Measurements from ENCODE around the gene TMEM132C. TPM values are rescaled to one million over a fixed set of nuclear protein-coding genes. Genes with fewer than 3 reads are reported as not detected.

The TMEM132C gene
- total RNA-seq, 4 donors from 2014 or later = 2.0 to 3.7 (median 3.0) TPM

- no peak for TF ChIP-seq POLR2A (IDR thresholded peaks at IDR 0.05)
- TF ChIP-seq CTCF (IDR thresholded peaks at IDR 0.05) = no peak
- peak overlapping the region; percentile 32 for H3K4me3 ChIP-seq (ENCODE audit: low read depth, poor library complexity, severe bottlenecking)
- no peak for DNase-seq (ENCODE audit: low spot score in 2 of 2)
- intact Hi-C loops (cut with DNase I; ENCODE audit: low total_unique reads) = no loop called here
- WGBS, 2 donors = 2 to 5% methylated on average over 36 to 39 of the region's 51 CpGs
Observed at GRCh38 chr12:128267651-128268378, 845 bp downstream of the TMEM132C start.

- 1% methylated on average over 24 to 25 of the region's 32 CpGs for WGBS, 2 donors
- intact Hi-C loops (cut with DNase I; ENCODE audit: low total_unique reads) = no loop called here
- no peak for DNase-seq (ENCODE audit: low spot score in 2 of 2)
- TF ChIP-seq CTCF (IDR thresholded peaks at IDR 0.05) = no peak
- TF ChIP-seq POLR2A (IDR thresholded peaks at IDR 0.05) = no peak
- H3K4me3 ChIP-seq (ENCODE audit: low read depth, poor library complexity, severe bottlenecking) = peak overlapping the region; percentile 32
Observed at GRCh38 chr12:128268379-128268995, 1.5 kb downstream of the TMEM132C start.

GRCh38 chr12:128269181-128269591, 2.2 kb downstream of the TMEM132C start:
- intact Hi-C loops (cut with DNase I; ENCODE audit: low total_unique reads) = no loop called here
- DNase-seq (ENCODE audit: low spot score in 2 of 2) = no peak
- WGBS, 2 donors = 3 to 4% methylated on average over 10 of the region's 10 CpGs
- TF ChIP-seq POLR2A (IDR thresholded peaks at IDR 0.05) (no peak), CTCF (IDR thresholded peaks at IDR 0.05) (no peak)
- no peak overlapping the region for H3K4me3 ChIP-seq (ENCODE audit: low read depth, poor library complexity, severe bottlenecking)

- 66 to 82% methylated on average over 4 of the region's 4 CpGs for WGBS, 2 donors
- TF ChIP-seq POLR2A (IDR thresholded peaks at IDR 0.05) (no peak), CTCF (IDR thresholded peaks at IDR 0.05) (no peak)
- no peak for DNase-seq (ENCODE audit: low spot score in 2 of 2)
- no peak overlapping the region for H3K4me3 ChIP-seq (ENCODE audit: low read depth, poor library complexity, severe bottlenecking)
- intact Hi-C loops (cut with DNase I; ENCODE audit: low total_unique reads) = no loop called here
Observed at GRCh38 chr12:128276471-128276870, 9.5 kb downstream of the TMEM132C start.

GRCh38 chr12:128286970-128287369, 20.0 kb downstream of the TMEM132C start:
- intact Hi-C loops (cut with DNase I; ENCODE audit: low total_unique reads) = no loop called here
- peak; percentile 46 to 89 for DNase-seq (ENCODE audit: low spot score in 2 of 2)

More at GRCh38 chr12:128286970-128287369, 20.0 kb downstream of the TMEM132C start:
- H3K4me3 ChIP-seq (ENCODE audit: low read depth, poor library complexity, severe bottlenecking) = no peak overlapping the region
- TF ChIP-seq POLR2A (IDR thresholded peaks at IDR 0.05) = no peak
- TF ChIP-seq CTCF (IDR thresholded peaks at IDR 0.05) = no peak
- 46 to 54% methylated on average over 1 of the region's 1 CpG for WGBS, 2 donors

Measured in lower leg skin (tissue), 4 donors.